SK-N-SH treated with all-trans-retinoic acid at 6 μM for 48 hours (cell line): ENCODE data around the gene AKR1B1.

Experiments used
- BACH2 ChIP-seq: fragments of 250-450 bp; sonication (Bioruptor Pico); IDR thresholded peaks from 2 replicates; pipeline ENCODE4 v1.9.0; 2021; ENCODE audit warnings: mild to moderate bottlenecking, borderline replicate concordance
- CSDC2 ChIP-seq: fragments of 250-450 bp; sonication (Bioruptor Pico); IDR thresholded peaks from 2 replicates; pipeline ENCODE4 v1.5.0; 2020; ENCODE audit warnings: mild to moderate bottlenecking, moderate library complexity
- GLIS3 ChIP-seq: fragments of 250-450 bp; sonication (Bioruptor Pico); IDR thresholded peaks from 2 replicates; pipeline ENCODE4 v1.5.0; 2020; ENCODE audit warnings: mild to moderate bottlenecking, moderate library complexity
- ISL1 ChIP-seq: fragments of 250-450 bp; sonication (Bioruptor Pico); IDR thresholded peaks from 2 replicates; pipeline ENCODE4 v2.1.2; 2022; ENCODE audit warnings: mild to moderate bottlenecking, moderate library complexity
- SNAI2 ChIP-seq: fragments of 250-450 bp; sonication (Bioruptor Pico); IDR thresholded peaks from 2 replicates; pipeline ENCODE4 v1.5.0; 2020; ENCODE audit warnings: mild to moderate bottlenecking, moderate library complexity
- TCF4 ChIP-seq: fragments of 250-450 bp; sonication (Bioruptor Pico); IDR thresholded peaks from 2 replicates; pipeline ENCODE4 v1.8.0; 2021; ENCODE audit warnings: mild to moderate bottlenecking, moderate library complexity, borderline replicate concordance
- ZFP3 ChIP-seq: fragments of 250-450 bp; sonication (Bioruptor Pico); IDR thresholded peaks from 2 replicates; pipeline ENCODE4 v1.5.0; 2020; ENCODE audit warnings: mild to moderate bottlenecking, moderate library complexity
- ZNF565 ChIP-seq: fragments of 450-650 bp; formaldehyde crosslinking; conservative IDR thresholded peaks from 2 replicates; pipeline ENCODE4 v1.5.0; 2020; ENCODE audit warnings: low read depth, mild to moderate bottlenecking, moderate library complexity
- ZNF70 ChIP-seq: fragments of 450-650 bp; formaldehyde crosslinking; IDR thresholded peaks from 2 replicates; pipeline ENCODE4 v1.5.0; 2020; ENCODE audit warnings: mild to moderate bottlenecking, moderate library complexity
- ZNF8 ChIP-seq: fragments of 450-650 bp; formaldehyde crosslinking; IDR thresholded peaks from 2 replicates; pipeline ENCODE4 v1.5.0; 2020; ENCODE audit warnings: mild to moderate bottlenecking, moderate library complexity
- TF ChIP-seq, protein P1 (sequence below): fragments of 250-450 bp; sonication (Bioruptor Pico); IDR thresholded peaks from 2 replicates; pipeline ENCODE4 v1.8.0; 2020; ENCODE audit warnings: mild to moderate bottlenecking, moderate library complexity, borderline replicate concordance
- TF ChIP-seq, protein P2 (sequence below): fragments of 250-450 bp; sonication (Bioruptor Pico); IDR thresholded peaks from 2 replicates; pipeline ENCODE4 v1.5.1; 2020; ENCODE audit warnings: low read depth, mild to moderate bottlenecking, moderate library complexity

DNA sequence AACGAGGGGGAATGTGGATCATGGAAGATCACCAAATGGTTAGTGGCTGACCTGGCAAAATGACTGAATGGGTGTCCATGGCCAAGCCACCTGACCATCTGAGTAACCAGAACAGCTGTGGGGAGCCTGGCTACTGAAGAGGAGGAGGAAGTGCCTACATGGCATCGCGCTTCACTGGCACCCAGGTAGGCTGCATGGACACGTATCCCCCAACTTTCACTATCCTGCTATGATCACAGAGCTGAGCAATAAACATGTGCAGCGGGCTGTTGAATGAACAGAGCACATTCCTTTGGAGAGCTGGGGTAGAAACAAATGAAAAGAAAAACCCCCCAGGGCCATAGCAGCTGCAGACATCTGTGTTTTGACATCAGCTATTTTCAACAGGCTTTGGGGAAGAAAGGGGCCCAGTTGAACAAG lies 6.5 kb downstream of the AKR1B1 start:
- TF ChIP-seq ZNF70 (CRISPR knock-in tag) (no peak), BACH2 (CRISPR knock-in tag) (no peak), SNAI2 (CRISPR knock-in tag) (no peak), CSDC2 (CRISPR knock-in tag) (no peak), GLIS3 (no peak), ZNF8 (CRISPR knock-in tag) (no peak), ZFP3 (no peak), TCF4 (no peak), ZNF565 (CRISPR knock-in tag) (no peak), ISL1 (CRISPR knock-in tag) (no peak)
- TF ChIP-seq, protein P1, sequence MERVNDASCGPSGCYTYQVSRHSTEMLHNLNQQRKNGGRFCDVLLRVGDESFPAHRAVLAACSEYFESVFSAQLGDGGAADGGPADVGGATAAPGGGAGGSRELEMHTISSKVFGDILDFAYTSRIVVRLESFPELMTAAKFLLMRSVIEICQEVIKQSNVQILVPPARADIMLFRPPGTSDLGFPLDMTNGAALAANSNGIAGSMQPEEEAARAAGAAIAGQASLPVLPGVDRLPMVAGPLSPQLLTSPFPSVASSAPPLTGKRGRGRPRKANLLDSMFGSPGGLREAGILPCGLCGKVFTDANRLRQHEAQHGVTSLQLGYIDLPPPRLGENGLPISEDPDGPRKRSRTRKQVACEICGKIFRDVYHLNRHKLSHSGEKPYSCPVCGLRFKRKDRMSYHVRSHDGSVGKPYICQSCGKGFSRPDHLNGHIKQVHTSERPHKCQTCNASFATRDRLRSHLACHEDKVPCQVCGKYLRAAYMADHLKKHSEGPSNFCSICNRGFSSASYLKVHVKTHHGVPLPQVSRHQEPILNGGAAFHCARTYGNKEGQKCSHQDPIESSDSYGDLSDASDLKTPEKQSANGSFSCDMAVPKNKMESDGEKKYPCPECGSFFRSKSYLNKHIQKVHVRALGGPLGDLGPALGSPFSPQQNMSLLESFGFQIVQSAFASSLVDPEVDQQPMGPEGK (CRISPR knock-in tag) = no peak
- TF ChIP-seq, protein P2, sequence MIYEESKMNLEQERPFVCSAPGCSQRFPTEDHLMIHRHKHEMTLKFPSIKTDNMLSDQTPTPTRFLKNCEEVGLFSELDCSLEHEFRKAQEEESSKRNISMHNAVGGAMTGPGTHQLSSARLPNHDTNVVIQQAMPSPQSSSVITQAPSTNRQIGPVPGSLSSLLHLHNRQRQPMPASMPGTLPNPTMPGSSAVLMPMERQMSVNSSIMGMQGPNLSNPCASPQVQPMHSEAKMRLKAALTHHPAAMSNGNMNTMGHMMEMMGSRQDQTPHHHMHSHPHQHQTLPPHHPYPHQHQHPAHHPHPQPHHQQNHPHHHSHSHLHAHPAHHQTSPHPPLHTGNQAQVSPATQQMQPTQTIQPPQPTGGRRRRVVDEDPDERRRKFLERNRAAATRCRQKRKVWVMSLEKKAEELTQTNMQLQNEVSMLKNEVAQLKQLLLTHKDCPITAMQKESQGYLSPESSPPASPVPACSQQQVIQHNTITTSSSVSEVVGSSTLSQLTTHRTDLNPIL (CRISPR knock-in tag) = no peak
